Left forelimb (tissue), 1 donor: ENCODE results near the gene GPX8.

Experiments used
- DNase-seq: peaks from one replicate; pipeline ENCODE4 v3.0.0-alpha.2; 2018; ENCODE audit warnings: low spot score

GPX8 gene

DNA sequence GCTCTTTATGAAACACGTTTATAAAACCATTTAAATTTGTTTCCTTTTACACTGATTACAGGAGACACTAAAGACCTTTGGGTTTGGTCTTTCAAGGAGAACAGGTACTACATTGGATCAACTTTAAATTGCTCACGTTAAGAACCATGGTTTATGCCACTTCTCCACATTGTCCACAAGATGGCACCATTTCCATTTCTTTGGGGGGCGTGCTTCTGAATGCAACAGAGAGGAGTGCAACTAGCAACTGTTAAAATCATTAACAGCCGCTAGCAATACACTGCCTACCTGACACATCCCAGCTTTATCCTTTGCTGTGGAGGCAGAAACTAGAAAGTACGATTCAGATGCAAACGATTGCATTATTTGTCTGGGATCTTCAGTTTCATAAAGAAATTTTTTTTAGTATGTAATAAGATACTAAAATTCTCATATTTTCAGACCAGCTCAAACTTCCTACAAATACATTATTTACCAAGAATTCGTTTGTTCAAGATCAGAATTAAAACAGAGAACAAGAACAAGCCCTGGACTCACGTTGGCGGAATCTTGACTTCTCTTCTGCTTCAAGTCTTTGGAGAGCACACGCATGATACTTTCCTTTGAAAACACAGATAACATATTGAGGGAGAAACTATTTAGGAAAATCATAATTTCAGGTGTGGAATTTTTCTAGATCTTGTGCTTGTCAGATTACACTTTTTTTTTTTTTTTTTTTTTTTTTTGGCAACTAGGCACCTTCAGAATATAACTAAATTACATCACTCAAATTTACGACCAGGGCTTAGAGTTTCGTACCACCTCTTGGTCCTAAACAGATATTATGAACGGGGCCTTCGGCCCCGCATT, 12.3 kb downstream of the GPX8 start:
- peak; percentile 66 for DNase-seq

DNA sequence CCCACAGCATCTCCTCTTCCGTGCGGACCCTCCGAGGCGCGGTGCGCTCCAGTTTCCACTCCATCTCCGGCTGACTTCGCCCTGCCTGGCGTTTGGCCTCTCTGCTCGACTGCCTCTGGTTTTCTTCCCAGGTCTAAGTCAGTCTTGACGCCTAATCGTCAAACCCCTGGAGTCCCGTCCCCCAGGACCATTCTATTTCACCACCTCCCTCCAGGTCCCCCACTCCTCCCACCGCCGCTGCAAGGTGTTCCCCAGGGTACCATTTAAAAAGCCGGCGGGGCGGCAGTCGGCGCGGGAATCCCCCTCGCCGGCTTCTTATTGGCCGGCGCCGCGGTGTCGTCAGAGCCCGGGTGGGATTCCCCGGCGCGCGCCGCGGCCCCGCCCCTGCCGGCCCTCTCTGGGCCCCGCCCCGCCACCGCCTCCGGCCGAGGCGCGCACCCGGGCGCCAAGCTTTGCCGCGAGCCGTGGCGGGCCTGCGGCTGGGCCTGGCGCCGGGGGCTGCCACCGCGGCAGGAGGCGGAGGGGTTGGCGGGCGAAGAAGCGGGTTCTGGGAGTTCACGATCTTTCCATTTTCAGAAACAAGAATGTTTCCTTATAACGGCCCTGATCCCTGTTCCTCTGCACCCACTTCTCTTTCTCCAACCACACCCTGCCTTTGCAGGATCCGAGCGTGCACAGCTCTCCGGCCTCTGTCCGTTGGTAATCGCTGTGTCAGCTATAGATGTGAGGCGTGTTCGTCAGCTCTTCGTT, 13.1 kb downstream of the GPX8 start, which contains the start of gene CDC20B:
Gene CDC20B, minus strand, starts transcription at position 241 of the 750 bp plus-strand sequence. Its CDS starts 177 bp downstream, at position 64.
- peak; percentile 85 for DNase-seq

DNA sequence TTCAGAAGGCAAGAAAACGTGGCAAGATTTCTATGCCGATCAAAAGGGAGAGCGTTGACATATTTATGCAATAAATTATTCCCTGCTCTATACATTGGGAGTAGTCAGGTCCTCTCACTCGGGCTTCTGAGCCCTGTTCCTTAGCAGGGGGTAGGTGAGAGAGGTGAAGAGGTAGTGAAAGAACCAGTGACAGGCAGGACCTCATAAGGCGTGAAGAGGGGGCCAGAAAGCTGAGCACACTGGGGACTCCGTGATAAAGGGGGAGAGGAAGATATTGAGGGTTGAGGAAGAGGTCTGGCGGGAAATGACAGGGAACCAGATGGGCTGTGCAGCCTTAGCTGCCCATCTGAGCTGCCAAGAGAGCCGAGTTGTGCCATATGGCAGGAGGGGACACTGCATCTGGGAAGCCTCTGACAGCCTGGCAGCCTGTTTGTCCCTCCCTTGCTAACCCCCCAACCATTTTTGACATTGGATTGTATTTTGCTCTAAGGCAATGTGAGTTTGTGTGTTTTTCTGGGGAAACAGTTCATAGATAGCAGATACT, 13.8 kb downstream of the GPX8 start:
- no peak for DNase-seq

DNA sequence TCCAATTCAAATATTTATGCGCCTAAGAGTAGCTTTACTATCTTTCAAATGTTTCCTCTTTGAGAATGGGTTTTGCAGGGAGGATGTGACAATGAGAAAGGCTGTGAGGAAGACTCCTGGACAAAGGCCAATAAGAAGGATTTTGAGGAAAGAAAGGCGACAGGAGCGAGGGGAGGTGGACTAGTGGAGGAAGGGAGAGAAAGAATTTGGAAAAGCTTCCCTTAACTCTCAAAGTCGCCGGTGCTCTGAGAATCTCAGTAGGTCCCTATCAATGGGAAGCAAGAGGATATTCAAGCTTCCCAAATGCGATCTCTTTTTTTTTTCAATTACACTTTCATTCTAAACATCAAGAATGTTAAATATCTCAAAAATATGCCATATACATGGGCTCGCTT, 15.8 kb downstream of the GPX8 start:
- DNase-seq, result no peak

DNA sequence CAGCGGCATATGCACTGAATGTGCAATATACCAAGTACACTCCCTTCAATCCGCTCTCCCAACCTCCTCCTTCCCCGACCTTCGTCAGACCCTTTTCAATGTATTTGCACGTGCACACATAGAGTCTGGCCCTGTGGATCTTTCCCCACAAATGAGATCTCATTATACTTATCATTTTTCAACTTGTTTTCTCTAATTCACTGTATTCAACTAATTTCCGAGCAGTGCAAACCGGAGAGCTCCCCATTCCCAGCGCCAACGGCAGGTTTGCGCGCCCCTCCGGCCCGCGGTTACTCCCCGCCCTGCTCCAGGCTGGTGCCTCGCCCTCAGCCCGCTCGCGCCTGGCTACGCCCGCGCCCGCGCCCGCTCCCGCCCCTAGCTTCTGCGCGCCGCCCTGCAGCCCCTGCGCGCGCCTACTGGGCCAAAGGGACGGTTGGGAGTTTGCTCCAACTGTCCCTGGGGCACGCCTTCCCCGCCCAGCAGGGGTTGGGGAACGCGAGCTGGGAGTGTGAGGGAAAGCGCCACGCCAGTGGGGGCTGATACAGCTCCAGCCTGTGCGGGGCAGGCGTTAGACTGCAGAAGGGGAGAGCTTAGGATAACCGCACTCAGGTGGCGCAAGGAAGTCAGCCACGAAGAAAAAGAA, 16.3 kb downstream of the GPX8 start:
- peak; percentile 69 for DNase-seq

DNA sequence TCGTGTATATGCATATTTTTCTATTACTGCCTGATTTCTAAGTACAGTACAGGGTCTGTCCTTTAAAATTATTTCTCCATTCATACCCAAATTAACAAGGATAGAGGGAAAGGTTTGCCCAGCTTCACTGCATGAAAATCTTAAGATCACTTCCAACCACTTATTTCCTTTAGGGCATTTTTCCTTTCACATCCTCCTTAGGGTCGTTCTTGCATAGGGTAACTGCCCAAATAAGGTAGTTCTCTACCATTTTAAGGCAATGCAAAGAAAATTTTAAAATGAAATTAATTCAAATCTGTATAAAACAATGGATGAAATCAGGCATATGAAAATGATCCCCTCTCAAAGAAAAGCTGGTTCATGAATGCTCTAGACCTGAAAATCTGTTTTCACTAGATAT, 17.1 kb downstream of the GPX8 start:
- no peak for DNase-seq

DNA sequence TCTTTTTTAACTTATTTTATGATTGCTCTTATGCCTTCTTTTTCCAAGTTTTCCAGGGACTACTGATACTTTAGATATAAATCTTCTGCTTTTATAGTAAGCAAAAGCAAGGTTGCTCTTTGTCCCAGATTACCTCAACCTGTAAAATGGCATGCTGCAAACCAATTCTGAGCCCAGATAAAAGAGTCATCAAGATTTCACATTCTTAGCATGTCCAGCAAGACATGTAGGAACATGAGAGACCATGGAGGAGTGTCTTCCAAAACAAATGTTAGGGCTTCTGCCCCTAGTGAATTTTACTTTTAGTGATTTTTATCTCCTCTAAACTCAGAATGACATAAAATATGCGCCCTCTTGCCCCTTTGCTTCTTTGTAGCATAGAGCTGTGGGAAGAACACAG, 20.0 kb downstream of the GPX8 start:
- DNase-seq, result no peak

DNA sequence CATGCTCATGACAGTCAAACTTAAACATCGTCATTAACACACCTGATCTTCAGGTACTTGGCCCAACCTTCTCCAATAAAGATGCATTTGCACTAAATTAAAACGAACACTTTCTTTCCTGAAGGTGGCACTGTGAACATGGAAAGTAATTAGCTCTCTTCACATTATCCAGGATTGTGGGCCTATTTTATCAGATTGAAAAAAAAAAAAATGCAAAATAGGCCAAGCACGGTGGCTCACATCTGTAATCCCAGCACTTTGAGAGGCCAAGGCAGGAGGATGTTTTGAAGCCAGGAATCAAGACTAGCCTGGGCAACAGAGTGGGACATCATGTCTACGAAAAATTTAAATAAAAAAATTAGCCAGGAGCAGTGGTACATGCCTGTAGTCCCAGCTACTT, 27.4 kb downstream of the GPX8 start:
- DNase-seq, result no peak

DNA sequence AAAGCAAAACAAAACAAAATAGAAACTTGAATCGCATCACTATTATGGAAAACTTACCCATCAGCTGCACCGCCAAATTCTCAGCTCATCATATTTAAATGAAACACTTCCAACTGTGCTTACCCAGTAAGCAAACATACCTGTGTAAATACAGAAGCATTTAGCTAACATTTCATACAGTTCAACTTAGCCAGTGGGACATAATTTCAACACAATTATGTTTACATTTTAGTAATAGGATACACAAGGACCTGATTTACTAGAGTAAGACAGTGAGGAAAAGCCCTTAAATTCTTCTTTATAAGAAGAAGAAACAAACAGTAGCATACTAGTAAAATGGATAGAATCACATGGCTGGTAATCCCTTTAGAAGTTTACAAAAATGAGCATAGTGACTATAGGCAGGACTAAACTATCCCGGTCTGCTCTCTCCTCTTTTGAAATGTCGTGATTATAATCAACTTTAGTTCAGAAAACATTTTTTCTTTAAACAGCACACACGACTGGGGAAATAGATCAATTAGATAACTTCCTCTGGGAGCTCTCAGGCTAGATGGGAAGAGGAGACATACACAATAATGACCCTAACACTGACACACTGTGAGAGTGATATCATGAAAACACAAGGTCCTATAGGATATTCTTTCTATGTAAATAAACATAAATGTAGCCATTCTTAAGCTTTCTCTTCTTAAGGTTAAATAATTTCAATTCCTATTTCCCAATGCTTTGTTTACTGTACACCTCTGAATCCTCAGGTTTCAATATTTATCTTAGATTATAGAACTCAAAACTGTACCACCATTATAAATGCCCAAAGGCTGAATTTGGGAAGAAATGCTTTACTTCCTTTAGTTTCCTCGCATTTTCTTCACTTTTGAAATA, 28.9 kb downstream of the GPX8 start:
- DNase-seq, result no peak

DNA sequence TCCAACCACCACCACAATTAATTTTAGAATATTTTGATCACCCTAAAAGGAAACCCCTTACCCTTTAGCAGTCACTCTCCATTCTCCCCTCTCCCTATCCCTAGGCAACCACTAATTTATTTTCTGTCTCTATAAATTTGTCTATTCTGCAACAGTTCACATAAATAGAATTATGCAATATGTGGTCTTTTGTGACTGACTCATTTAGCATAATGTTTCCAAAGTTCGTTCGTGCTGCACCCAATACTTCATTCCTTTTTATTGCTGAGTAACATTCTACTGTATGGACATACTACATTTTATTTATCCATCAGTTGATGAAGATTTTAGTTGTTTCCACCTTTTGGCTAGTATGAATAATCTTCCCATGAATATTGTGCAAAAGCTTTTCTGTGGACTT, 31.2 kb downstream of the GPX8 start:
- DNase-seq, result no peak

DNA sequence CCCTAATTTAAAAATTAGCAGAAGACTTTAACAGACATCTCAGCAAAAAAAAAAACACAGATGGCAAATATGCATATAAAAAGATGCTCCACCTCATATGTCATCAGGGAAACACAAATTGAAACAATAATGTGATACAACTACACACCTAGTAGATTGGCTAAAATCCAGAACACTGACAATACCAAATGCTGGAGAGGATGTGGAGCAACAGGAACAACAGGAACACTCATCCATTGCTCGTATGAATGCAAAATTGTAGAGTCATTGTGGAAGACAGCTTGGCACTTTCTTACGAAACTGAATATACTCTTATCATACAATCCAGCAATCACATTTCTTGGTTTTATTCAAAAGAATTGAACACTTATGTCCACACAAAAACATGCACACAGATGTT, 45.0 kb downstream of the GPX8 start:
- DNase-seq, result no peak

DNA sequence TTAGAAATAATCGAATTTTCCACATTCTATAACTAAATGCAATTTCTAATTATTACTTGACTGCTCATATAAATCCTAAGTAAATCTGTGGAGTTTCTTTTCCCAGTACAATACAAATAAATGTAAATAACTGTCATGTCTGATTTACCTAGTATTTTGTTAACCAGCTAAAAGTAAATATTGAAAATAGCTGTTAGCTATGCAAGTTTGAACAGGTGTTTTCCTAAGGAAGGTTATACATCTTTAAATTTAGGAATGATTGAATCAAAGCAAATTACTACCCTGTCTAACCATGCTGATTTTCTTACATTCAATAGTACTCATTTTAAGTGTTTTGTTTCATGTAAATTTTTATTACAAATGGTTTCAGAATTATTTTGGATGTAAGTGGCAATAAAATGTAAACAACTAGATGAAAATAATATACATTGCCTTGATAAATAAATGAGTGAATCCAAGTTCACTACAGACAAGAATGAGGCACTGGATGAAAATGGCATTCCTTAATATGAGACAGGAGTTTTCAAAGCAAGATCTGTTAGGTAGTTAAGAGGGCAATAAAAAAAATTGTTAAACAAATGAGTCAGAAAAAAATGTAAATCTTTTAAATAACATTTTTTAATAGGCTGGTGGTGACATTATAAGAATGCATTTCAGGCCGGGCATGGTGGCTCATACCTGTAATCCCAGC, 51.4 kb downstream of the GPX8 start:
- no peak for DNase-seq
